Measurements from ENCODE around the gene FAT1.

DNA sequence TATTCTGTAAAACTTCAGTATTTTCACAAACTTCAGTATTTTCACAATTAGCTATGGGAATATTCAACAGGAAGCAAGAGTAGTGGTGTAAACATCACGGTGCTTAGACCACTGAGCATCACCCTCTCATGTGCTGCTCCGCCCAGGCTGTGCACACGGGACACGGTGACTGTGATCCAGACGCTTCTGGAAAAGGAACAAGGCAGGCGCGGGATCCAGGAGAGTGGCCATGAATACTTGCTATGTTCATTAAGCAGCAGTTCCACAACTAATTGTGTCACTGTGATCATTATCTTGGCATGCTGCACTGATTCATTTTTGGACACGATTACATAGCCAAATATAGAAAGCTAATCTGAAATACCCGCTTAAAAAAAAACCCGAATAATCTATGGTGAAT is 19.6 kb upstream of the FAT1 start:
- no peak for TF ChIP-seq CTCF (conservative IDR thresholded peaks at IDR 0.05 in 1 of 2, IDR thresholded peaks at IDR 0.05 in 1 of 2; ENCODE audit: low read depth in 1 of 2, low read length in 2 of 2)
- TF ChIP-seq EZH2 (IDR thresholded peaks at IDR 0.05; ENCODE audit: low read length, missing control alignments): no peak

Measured in fibroblast of lung (primary cell).